ENCODE measurements around the gene ZNF184.

GRCh38 chr6:27415898-27416297 is 57.0 kb downstream of the ZNF184 start:
- TF ChIP-seq CTCF (conservative IDR thresholded peaks at IDR 0.05; ENCODE audit: low read depth, low read length) = no peak
- no peak for TF ChIP-seq RFX5 (IDR thresholded peaks at IDR 0.05; ENCODE audit: low read depth, low read length)
- no peak for TF ChIP-seq RAD21 (IDR thresholded peaks at IDR 0.05; ENCODE audit: low read length)
- no peak for TF ChIP-seq POLR2A (IDR thresholded peaks at IDR 0.05; ENCODE audit: low read depth, low read length)
- no peak for TF ChIP-seq MAZ (IDR thresholded peaks at IDR 0.05; ENCODE audit: borderline replicate concordance, low read depth, low read length)
- TF ChIP-seq SMC3 (IDR thresholded peaks at IDR 0.05; ENCODE audit: low read depth, low read length) = no peak
- no peak for TF ChIP-seq RCOR1 (IDR thresholded peaks at IDR 0.05; ENCODE audit: insufficient replicate concordance, low read length)
- TF ChIP-seq CHD1 (IDR thresholded peaks at IDR 0.05; ENCODE audit: low read depth, low read length) = no peak
- no peak for TF ChIP-seq USF2 (IDR thresholded peaks at IDR 0.05; ENCODE audit: low read depth, low read length)
- TF ChIP-seq ELK1 (IDR thresholded peaks at IDR 0.05; ENCODE audit: borderline replicate concordance, low read depth, low read length) = no peak
- TF ChIP-seq MAFK (IDR thresholded peaks at IDR 0.05; ENCODE audit: low read depth, low read length) = no peak
- TF ChIP-seq MXI1 (IDR thresholded peaks at IDR 0.05; ENCODE audit: borderline replicate concordance, low read depth, low read length) = no peak
- no peak for TF ChIP-seq BHLHE40 (IDR thresholded peaks at IDR 0.05; ENCODE audit: low read depth, low read length)
- no peak for TF ChIP-seq FOS (IDR thresholded peaks at IDR 0.05; ENCODE audit: low read depth, low read length)

Data from IMR-90 (cell line).